Cerebellar cortex (tissue), 1 donor: Measurements from ENCODE around the gene DIRAS1.
"Not testable (repeated sequence)": the region's sequence is repeated elsewhere in the genome, so short reads cannot be mapped to it uniquely, and the experiment has no call there.

Source experiments
- DNase-seq: peaks from one replicate; pipeline ENCODE4 v3.0.0-alpha.2; 2015; ENCODE audit warnings: low spot score

DIRAS1 gene

DNA sequence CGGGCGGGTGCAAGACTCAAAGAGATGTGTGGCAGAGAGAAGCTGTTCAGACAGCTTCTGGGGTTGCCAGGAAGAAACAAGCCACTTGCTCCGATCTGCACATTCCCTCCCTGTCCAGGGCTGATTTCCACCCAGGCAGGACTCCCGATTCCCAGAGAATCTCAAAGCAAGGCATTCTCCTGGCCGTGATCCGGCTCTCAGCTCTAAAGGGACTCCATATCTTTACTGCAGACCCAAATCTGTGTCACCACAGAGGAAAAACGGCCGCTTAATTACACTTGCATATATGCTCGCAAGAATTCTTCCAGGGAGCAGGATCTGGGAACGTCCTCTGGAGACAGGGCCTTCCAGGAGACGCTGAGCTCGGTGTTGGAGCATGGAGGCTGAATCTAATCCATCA is 44.3 kb downstream of the DIRAS1 start:
- DNase-seq, result no peak

GRCh38 chr19:2675892-2676291 is 45.3 kb downstream of the DIRAS1 start:
- no peak for DNase-seq

DNA sequence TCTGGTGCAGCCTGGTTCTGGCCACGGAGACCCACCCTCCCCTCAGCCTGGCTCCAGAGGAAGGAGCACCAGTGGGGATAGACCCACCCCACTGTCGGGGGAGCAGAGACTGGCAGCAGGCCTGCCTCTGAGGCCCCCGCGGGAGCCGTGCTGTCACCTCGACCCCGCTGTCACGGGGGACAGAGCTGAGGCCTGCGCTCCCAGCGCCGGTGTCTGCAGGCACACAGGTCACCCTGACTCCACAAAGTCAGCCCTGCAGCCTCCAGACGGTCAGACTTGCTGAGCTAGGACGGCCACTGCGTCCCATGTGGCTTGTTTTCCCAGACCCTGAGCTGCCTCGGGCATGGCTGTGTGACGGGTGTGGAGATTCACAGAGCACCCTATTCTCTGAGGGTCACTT is 51.0 kb downstream of the DIRAS1 start:
- no peak for DNase-seq

DNA sequence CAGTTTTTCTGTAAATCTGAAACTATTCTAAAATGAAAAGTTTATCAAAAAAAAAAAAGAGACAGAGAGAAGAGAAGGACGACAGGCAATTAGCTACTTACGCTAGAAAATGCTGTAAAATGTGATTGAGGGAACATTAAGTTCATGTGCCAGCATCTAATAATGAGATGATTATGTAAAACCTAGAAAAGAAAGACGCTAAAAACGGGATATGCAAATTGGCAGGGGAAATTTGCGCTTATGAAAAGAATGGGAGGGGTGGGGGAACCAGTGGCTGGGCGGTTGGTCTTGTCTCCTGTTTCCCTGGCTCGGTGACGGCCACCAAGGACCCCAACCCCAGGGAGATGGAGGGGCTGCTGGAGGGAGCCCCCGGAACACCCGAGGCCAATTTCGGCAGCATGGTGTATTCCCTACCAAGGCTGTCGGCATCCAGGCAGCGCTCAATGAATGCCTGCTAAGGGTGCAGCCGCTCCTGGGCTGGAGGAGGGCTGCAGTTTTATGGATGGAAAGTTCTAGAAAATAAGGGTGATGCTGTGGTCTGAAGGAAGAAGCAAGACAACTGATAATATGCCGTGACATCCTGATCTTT is 52.9 kb downstream of the DIRAS1 start:
- DNase-seq, result no peak

DNA sequence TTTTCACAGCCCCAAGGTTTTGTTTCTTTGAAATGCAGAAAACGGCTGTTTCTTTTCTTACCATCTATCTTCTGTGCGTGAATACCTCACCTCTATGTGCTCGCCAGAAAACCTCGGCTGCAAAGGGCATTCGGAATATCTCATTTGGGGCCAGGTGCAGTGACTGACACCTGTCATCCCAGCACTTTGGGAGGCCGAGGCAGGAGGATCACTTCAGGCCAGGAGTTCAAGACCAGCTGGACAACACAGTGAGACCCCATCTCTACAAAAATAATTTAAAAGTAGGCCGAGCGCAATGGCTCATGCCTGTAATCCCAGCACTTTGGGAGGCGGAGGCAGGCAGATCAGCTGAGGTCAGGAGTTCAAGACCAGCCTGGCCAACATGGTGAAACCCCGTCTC is 53.8 kb downstream of the DIRAS1 start:
- DNase-seq, result not testable (repeated sequence)

- no peak for DNase-seq
Measured at GRCh38 chr19:2666344-2666994, 54.7 kb downstream of the DIRAS1 start.

DNA sequence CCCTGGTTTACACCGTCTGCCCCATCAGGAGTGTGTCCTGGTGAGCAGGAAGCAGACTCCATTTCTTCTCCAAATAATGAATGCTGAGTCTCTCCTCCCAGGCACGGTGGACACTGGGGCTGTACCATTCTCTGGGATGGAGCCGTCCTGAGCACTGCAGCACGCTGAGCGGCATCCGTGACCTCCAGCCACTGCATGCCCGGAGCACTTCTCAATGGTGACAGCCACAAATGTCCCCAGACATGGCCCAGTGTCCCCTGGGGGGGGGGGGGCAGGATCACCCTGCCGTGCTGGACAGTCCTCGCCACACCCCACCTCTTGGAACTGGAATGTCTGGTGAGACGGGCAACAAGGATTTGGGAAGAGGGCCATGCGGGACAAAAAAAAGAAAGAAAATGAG is 56.1 kb downstream of the DIRAS1 start:
- no peak for DNase-seq
